ENCODE results near the gene GFRA1.

GFRA1 gene

GRCh38 chr10:116108095-116108494 is 164.9 kb downstream of the GFRA1 start:
- no peaks in the 10 kb centered on the region for H3K27me3 ChIP-seq (replicated peaks; ENCODE audit: control insufficient read depth, insufficient read depth, low read length)
- DNase-seq (ENCODE audit: low read depth), result no peak
- no peaks in the 10 kb centered on the region for H3K36me3 ChIP-seq (ENCODE audit: control insufficient read depth, insufficient read depth, low read length, severe bottlenecking)
- no peaks in the 10 kb centered on the region for H3K4me1 ChIP-seq (ENCODE audit: control insufficient read depth, insufficient read depth, low read length)
- H3K9ac ChIP-seq (ENCODE audit: low read length), result no peak overlapping the region
- no peak overlapping the region for H3K4me3 ChIP-seq (ENCODE audit: low read length)
- no peaks in the 10 kb centered on the region for H3K9me3 ChIP-seq (ENCODE audit: control insufficient read depth, low read length)

- peaks cover 6% of the 10 kb centered on the region for H3K4me1 ChIP-seq (ENCODE audit: control insufficient read depth, insufficient read depth, low read length)
- no peaks in the 10 kb centered on the region for H3K36me3 ChIP-seq (ENCODE audit: control insufficient read depth, insufficient read depth, low read length, severe bottlenecking)
- H3K4me3 ChIP-seq (ENCODE audit: low read length), result no peak overlapping the region
- no peak for DNase-seq (ENCODE audit: low read depth)
- H3K27me3 ChIP-seq (replicated peaks; ENCODE audit: control insufficient read depth, insufficient read depth, low read length), result no peaks in the 10 kb centered on the region
- H3K9me3 ChIP-seq (ENCODE audit: control insufficient read depth, low read length), result no peaks in the 10 kb centered on the region
- no peak overlapping the region for H3K9ac ChIP-seq (ENCODE audit: low read length)
These were observed 166.4 kb downstream of the GFRA1 start for GRCh38 chr10:116106611-116107010.

DNA sequence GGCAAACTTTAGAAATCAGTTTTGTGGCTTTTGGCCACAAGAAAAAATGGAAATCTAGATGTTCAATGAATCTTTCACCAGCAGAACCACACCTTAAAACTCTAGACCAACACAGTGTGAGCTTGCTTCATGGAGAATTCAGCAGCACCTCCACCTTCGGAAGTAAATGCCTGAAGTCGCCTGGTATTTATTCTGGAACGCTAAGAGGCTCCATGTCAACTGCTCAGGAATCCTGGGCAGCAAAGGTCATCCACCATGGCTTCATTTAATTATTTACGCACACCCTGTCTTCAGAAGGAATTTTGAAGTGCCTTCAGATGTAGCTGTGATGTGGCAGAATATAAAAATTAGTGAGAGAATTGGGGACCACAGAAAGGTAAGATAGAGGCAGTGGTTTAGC is 167.7 kb downstream of the GFRA1 start:
- DNase-seq (ENCODE audit: low read depth), result no peak
- Histone ChIP-seq H3K4me3 (ENCODE audit: low read length) (no peak overlapping the region), H3K9ac (ENCODE audit: low read length) (no peak overlapping the region), H3K9me3 (ENCODE audit: control insufficient read depth, low read length) (no peaks in the 10 kb centered on the region), H3K27me3 (replicated peaks; ENCODE audit: control insufficient read depth, insufficient read depth, low read length) (no peaks in the 10 kb centered on the region), H3K4me1 (ENCODE audit: control insufficient read depth, insufficient read depth, low read length) (peaks cover 6% of the 10 kb centered on the region), H3K36me3 (ENCODE audit: control insufficient read depth, insufficient read depth, low read length, severe bottlenecking) (no peaks in the 10 kb centered on the region)

GRCh38 chr10:116104210-116104932 is 168.6 kb downstream of the GFRA1 start:
- H3K4me3 ChIP-seq (ENCODE audit: low read length), result no peak overlapping the region
- no peaks in the 10 kb centered on the region for H3K36me3 ChIP-seq (ENCODE audit: control insufficient read depth, insufficient read depth, low read length, severe bottlenecking)
- no peak for DNase-seq (ENCODE audit: low read depth)
- peaks cover 11% of the 10 kb centered on the region for H3K4me1 ChIP-seq (ENCODE audit: control insufficient read depth, insufficient read depth, low read length)
- no peak overlapping the region for H3K9ac ChIP-seq (ENCODE audit: low read length)
- no peaks in the 10 kb centered on the region for H3K9me3 ChIP-seq (ENCODE audit: control insufficient read depth, low read length)
- H3K27me3 ChIP-seq (replicated peaks; ENCODE audit: control insufficient read depth, insufficient read depth, low read length), result no peaks in the 10 kb centered on the region

DNA sequence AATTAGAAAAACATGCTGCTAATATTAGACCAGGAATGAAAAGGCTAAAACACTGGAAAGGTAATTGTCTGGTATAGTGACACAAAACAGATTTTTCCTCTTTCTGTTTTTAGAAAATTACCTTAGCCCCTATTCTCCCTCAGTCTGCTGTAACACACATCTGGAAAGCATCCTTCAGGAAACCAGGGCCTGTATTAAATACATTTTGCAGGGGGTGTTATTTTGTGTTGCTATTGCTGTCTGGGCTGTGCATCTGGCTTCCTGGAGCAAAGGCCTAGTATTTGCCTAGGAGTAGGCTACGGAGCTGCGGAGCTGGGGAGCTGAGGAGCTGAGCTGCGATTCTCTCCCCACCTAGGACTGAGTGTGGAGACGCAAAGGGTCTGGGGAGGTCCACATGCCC is 169.3 kb downstream of the GFRA1 start:
- DNase-seq (ENCODE audit: low read depth), result no peak
- no peak overlapping the region for H3K4me3 ChIP-seq (ENCODE audit: low read length)
- no peak overlapping the region for H3K9ac ChIP-seq (ENCODE audit: low read length)
- H3K27me3 ChIP-seq (replicated peaks; ENCODE audit: control insufficient read depth, insufficient read depth, low read length), result no peaks in the 10 kb centered on the region
- peaks cover 18% of the 10 kb centered on the region for H3K4me1 ChIP-seq (ENCODE audit: control insufficient read depth, insufficient read depth, low read length)
- H3K36me3 ChIP-seq (ENCODE audit: control insufficient read depth, insufficient read depth, low read length, severe bottlenecking), result no peaks in the 10 kb centered on the region
- H3K9me3 ChIP-seq (ENCODE audit: control insufficient read depth, low read length), result no peaks in the 10 kb centered on the region

GRCh38 chr10:116101616-116102315 is 171.2 kb downstream of the GFRA1 start:
- Histone ChIP-seq H3K9me3 (ENCODE audit: control insufficient read depth, low read length) (no peaks in the 10 kb centered on the region), H3K4me1 (ENCODE audit: control insufficient read depth, insufficient read depth, low read length) (peaks cover 28% of the 10 kb centered on the region), H3K9ac (ENCODE audit: low read length) (no peak overlapping the region), H3K36me3 (ENCODE audit: control insufficient read depth, insufficient read depth, low read length, severe bottlenecking) (no peaks in the 10 kb centered on the region), H3K4me3 (ENCODE audit: low read length) (no peak overlapping the region), H3K27me3 (replicated peaks; ENCODE audit: control insufficient read depth, insufficient read depth, low read length) (no peaks in the 10 kb centered on the region)
- DNase-seq (ENCODE audit: low read depth), result no peak

DNA sequence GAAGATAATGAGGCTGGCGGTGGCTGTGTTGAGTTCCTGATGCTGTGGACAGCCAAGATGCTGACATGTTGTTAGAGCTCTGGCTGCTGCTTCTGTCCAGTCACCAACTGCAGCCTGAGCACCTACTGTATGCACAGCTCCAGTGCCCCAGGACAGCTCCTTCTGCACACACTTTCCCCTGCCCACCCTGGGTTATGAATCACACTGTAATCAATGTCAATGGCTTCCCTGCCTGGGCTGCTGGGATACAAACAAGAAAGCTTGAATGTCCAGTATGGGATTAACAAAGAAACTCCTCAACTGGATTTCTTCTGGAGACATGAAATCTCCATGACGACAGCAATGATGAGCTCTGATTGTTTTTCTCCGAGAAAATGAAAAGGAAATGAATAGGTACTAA is 172.0 kb downstream of the GFRA1 start:
- Histone ChIP-seq H3K27me3 (replicated peaks; ENCODE audit: control insufficient read depth, insufficient read depth, low read length) (no peaks in the 10 kb centered on the region), H3K4me1 (ENCODE audit: control insufficient read depth, insufficient read depth, low read length) (peaks cover 28% of the 10 kb centered on the region), H3K9me3 (ENCODE audit: control insufficient read depth, low read length) (no peaks in the 10 kb centered on the region), H3K4me3 (ENCODE audit: low read length) (no peak overlapping the region), H3K36me3 (ENCODE audit: control insufficient read depth, insufficient read depth, low read length, severe bottlenecking) (no peaks in the 10 kb centered on the region), H3K9ac (ENCODE audit: low read length) (no peak overlapping the region)
- no peak for DNase-seq (ENCODE audit: low read depth)

DNA sequence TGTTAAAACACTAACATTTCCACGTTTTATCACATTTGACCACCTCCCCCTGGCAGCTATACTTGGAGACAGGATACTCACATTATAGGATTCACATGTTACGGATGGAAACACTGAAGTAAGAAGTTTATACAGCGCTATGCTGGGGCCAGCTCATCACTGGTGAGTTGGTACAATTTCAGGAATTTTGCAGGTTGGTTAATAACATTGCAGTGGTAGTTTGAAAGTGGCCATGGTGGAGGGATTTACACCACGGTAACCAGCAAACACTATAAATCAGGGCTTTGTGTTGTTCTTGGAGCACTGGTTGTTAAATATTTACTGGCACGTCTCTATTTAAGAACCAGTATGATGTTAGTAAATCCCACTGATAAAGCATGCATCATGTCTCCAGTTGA is 174.0 kb downstream of the GFRA1 start:
- Histone ChIP-seq H3K9me3 (ENCODE audit: control insufficient read depth, low read length) (no peaks in the 10 kb centered on the region), H3K27me3 (replicated peaks; ENCODE audit: control insufficient read depth, insufficient read depth, low read length) (no peaks in the 10 kb centered on the region), H3K4me3 (ENCODE audit: low read length) (peak overlapping the region; percentile 20), H3K4me1 (ENCODE audit: control insufficient read depth, insufficient read depth, low read length) (peaks cover 28% of the 10 kb centered on the region), H3K36me3 (ENCODE audit: control insufficient read depth, insufficient read depth, low read length, severe bottlenecking) (no peaks in the 10 kb centered on the region), H3K9ac (ENCODE audit: low read length) (peak overlapping the region; percentile 6)
- DNase-seq (ENCODE audit: low read depth), result no peak

GRCh38 chr10:116098411-116099022 is 174.5 kb downstream of the GFRA1 start:
- DNase-seq (ENCODE audit: low read depth), result no peak
- peak overlapping the region; percentile 20 for H3K4me3 ChIP-seq (ENCODE audit: low read length)
- H3K36me3 ChIP-seq (ENCODE audit: control insufficient read depth, insufficient read depth, low read length, severe bottlenecking), result no peaks in the 10 kb centered on the region
- no peaks in the 10 kb centered on the region for H3K27me3 ChIP-seq (replicated peaks; ENCODE audit: control insufficient read depth, insufficient read depth, low read length)
- H3K9me3 ChIP-seq (ENCODE audit: control insufficient read depth, low read length), result no peaks in the 10 kb centered on the region
- H3K4me1 ChIP-seq (ENCODE audit: control insufficient read depth, insufficient read depth, low read length), result peaks cover 28% of the 10 kb centered on the region
- H3K9ac ChIP-seq (ENCODE audit: low read length), result peak overlapping the region; percentile 6

GRCh38 chr10:116097239-116097784 is 175.7 kb downstream of the GFRA1 start:
- H3K36me3 ChIP-seq (ENCODE audit: control insufficient read depth, insufficient read depth, low read length, severe bottlenecking), result no peaks in the 10 kb centered on the region
- H3K4me3 ChIP-seq (ENCODE audit: low read length), result no peak overlapping the region
- DNase-seq (ENCODE audit: low read depth), result no peak
- no peak overlapping the region for H3K9ac ChIP-seq (ENCODE audit: low read length)
- H3K4me1 ChIP-seq (ENCODE audit: control insufficient read depth, insufficient read depth, low read length), result peaks cover 28% of the 10 kb centered on the region
- H3K27me3 ChIP-seq (replicated peaks; ENCODE audit: control insufficient read depth, insufficient read depth, low read length), result no peaks in the 10 kb centered on the region
- H3K9me3 ChIP-seq (ENCODE audit: control insufficient read depth, low read length), result no peaks in the 10 kb centered on the region

GRCh38 chr10:116096526-116096925 is 176.5 kb downstream of the GFRA1 start:
- Histone ChIP-seq H3K9me3 (ENCODE audit: control insufficient read depth, low read length) (no peaks in the 10 kb centered on the region), H3K4me3 (ENCODE audit: low read length) (no peak overlapping the region)
- DNase-seq (ENCODE audit: low read depth), result no peak

More at GRCh38 chr10:116096526-116096925, 176.5 kb downstream of the GFRA1 start:
- H3K4me1 ChIP-seq (ENCODE audit: control insufficient read depth, insufficient read depth, low read length), result peaks cover 21% of the 10 kb centered on the region
- H3K9ac ChIP-seq (ENCODE audit: low read length), result no peak overlapping the region
- no peaks in the 10 kb centered on the region for H3K27me3 ChIP-seq (replicated peaks; ENCODE audit: control insufficient read depth, insufficient read depth, low read length)
- no peaks in the 10 kb centered on the region for H3K36me3 ChIP-seq (ENCODE audit: control insufficient read depth, insufficient read depth, low read length, severe bottlenecking)

Measured in adipocyte (in vitro differentiated cells).